PFSK-1 (cell line): ENCODE measurements around the gene KLHL26.

Experiments
- FOXP2 ChIP-seq: optimal IDR thresholded peaks from 2 replicates; pipeline ENCODE3; 2011; ENCODE audit warnings: borderline replicate concordance, control low read depth, inconsistent platforms; ENCODE audit not compliant: insufficient read depth; ENCODE audit errors: extremely low read length, extremely low read depth
- POLR2AphosphoS5 ChIP-seq: IDR thresholded peaks from 2 replicates; pipeline ENCODE4 v1.6.1; 2012; ENCODE audit warnings: low read depth, mild to moderate bottlenecking, control low read depth, low read length, moderate library complexity
- SIN3A ChIP-seq: IDR thresholded peaks from 2 replicates; pipeline ENCODE4 v1.6.1; 2012; ENCODE audit warnings: mild to moderate bottlenecking, low read length, moderate library complexity, borderline replicate concordance; ENCODE audit not compliant: insufficient read depth
- TAF1 ChIP-seq: IDR thresholded peaks from 2 replicates; pipeline ENCODE4 v1.6.1; 2012; ENCODE audit warnings: low read length, control low read depth, borderline replicate concordance; ENCODE audit not compliant: insufficient read depth
- TF ChIP-seq, protein P1 (sequence below), 2 experiments: IDR thresholded peaks; 2 replicates each; pipeline versions ENCODE4 v1.6.1 to v1.8.0; 2011 to 2012; ENCODE audit warnings: low read depth in 2 of 2, low read length in 2 of 2, control low read depth in 1 of 2, inconsistent platforms in 1 of 2, mild to moderate bottlenecking in 1 of 2, moderate library complexity in 1 of 2; ENCODE audit not compliant: insufficient read depth in 1 of 2

- TF ChIP-seq POLR2AphosphoS5 (no peak), FOXP2 (no peak), TAF1 (no peak), SIN3A (no peak)
- TF ChIP-seq, protein P1, sequence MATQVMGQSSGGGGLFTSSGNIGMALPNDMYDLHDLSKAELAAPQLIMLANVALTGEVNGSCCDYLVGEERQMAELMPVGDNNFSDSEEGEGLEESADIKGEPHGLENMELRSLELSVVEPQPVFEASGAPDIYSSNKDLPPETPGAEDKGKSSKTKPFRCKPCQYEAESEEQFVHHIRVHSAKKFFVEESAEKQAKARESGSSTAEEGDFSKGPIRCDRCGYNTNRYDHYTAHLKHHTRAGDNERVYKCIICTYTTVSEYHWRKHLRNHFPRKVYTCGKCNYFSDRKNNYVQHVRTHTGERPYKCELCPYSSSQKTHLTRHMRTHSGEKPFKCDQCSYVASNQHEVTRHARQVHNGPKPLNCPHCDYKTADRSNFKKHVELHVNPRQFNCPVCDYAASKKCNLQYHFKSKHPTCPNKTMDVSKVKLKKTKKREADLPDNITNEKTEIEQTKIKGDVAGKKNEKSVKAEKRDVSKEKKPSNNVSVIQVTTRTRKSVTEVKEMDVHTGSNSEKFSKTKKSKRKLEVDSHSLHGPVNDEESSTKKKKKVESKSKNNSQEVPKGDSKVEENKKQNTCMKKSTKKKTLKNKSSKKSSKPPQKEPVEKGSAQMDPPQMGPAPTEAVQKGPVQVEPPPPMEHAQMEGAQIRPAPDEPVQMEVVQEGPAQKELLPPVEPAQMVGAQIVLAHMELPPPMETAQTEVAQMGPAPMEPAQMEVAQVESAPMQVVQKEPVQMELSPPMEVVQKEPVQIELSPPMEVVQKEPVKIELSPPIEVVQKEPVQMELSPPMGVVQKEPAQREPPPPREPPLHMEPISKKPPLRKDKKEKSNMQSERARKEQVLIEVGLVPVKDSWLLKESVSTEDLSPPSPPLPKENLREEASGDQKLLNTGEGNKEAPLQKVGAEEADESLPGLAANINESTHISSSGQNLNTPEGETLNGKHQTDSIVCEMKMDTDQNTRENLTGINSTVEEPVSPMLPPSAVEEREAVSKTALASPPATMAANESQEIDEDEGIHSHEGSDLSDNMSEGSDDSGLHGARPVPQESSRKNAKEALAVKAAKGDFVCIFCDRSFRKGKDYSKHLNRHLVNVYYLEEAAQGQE (IDR thresholded peaks at IDR 0.05; ENCODE audit: insufficient read depth in 1 of 2, low read depth in 2 of 2, low read length in 2 of 2), result no peak
Measured at GRCh38 chr19:18613589-18614234, 23.1 kb upstream of the KLHL26 start.
